NCI-H69 (cell line): Measurements from ENCODE around the gene GAGE1.
"Not testable (repeated sequence)": the region's sequence is repeated elsewhere in the genome, so short reads cannot be mapped to it uniquely, and the experiment has no call there.

Source experiments
- DNase-seq: peaks from one replicate; lab custom pipeline; 2025; lab: John Stamatoyannopoulos, UW

GAGE1 gene, protein sequence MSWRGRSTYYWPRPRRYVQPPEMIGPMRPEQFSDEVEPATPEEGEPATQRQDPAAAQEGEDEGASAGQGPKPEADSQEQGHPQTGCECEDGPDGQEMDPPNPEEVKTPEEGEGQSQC

DNA sequence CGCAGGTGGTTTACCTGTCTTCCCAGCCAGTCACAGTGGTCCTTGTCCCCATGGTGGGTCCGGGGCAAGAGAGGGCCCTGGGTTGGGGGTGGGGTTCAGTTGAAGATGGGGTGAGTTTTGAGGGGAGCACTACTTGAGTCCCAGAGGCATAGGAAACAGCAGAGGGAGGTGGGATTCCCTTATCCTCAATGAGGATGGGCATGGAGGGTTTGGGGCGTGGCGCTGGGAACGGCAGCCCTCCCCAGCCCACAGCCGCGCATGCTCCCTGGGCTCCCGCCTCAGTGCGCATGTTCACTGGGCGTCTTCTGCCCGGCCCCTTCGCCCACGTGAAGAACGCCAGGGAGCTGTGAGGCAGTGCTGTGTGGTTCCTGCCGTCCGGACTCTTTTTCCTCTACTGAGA, at the start of gene GAGE1:
TSS of gene GAGE1 (plus strand) at position 301 of the 400 bp plus-strand sequence. CDS start 1,155 bp downstream, outside the sequence.
- DNase-seq = not testable (repeated sequence)

DNA sequence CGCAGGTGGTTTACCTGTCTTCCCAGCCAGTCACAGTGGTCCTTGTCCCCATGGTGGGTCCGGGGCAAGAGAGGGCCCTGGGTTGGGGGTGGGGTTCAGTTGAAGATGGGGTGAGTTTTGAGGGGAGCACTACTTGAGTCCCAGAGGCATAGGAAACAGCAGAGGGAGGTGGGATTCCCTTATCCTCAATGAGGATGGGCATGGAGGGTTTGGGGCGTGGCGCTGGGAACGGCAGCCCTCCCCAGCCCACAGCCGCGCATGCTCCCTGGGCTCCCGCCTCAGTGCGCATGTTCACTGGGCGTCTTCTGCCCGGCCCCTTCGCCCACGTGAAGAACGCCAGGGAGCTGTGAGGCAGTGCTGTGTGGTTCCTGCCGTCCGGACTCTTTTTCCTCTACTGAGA, 47.8 kb upstream of the GAGE1 start, which contains the start of gene GAGE12E:
TSS of gene GAGE12E (plus strand) at position 301 of the 400 bp plus-strand sequence. CDS start 1,155 bp downstream, outside the sequence.
- not testable (repeated sequence) for DNase-seq

DNA sequence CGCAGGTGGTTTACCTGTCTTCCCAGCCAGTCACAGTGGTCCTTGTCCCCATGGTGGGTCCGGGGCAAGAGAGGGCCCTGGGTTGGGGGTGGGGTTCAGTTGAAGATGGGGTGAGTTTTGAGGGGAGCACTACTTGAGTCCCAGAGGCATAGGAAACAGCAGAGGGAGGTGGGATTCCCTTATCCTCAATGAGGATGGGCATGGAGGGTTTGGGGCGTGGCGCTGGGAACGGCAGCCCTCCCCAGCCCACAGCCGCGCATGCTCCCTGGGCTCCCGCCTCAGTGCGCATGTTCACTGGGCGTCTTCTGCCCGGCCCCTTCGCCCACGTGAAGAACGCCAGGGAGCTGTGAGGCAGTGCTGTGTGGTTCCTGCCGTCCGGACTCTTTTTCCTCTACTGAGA, 38.3 kb upstream of the GAGE1 start, which contains the start of gene GAGE12F:
TSS of gene GAGE12F (plus strand) at position 301 of the 400 bp plus-strand sequence. CDS start 1,155 bp downstream, outside the sequence.
- DNase-seq = not testable (repeated sequence)

DNA sequence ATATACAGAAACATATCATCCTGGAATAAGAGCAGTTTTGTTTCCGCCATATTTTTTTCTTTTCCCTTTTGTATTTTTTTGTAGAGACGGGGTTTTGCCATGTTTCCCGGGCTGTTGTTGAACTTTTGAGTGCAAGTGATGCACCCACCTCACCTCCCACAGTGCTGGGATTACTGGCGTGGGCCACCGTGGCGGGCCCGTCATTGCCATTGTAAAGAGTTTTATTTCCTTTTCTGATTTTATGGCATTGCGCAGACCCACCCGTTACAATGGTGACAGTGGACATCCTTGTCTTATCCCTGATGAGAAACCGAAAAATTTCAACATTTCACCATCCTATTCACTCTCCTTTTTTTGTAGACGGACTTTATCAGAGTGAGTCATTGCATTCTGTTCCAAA, 30.1 kb upstream of the GAGE1 start:
- not testable (repeated sequence) for DNase-seq

DNA sequence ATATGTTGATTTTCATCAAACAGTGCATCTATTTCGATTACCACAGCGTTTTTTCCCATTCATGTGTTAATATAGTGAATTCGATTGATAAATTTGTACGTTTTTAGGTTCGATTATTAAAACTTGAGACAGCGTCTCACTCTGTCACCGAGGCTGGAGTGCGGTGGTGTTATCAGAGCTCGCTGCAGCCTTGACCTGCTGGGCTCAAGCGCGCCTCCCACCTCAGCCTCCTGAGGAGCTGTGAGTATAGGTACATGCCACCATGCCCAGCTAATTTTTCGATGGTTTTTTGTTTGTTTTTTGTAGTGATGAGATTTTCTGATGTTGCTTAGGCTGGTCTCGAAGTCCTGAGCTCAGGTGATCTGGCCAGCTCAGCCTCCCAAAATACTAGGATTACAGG, 29.7 kb upstream of the GAGE1 start:
- DNase-seq = not testable (repeated sequence)

DNA sequence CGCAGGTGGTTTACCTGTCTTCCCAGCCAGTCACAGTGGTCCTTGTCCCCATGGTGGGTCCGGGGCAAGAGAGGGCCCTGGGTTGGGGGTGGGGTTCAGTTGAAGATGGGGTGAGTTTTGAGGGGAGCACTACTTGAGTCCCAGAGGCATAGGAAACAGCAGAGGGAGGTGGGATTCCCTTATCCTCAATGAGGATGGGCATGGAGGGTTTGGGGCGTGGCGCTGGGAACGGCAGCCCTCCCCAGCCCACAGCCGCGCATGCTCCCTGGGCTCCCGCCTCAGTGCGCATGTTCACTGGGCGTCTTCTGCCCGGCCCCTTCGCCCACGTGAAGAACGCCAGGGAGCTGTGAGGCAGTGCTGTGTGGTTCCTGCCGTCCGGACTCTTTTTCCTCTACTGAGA, 28.7 kb upstream of the GAGE1 start, which contains the start of gene GAGE12G:
TSS of gene GAGE12G (plus strand) at position 301 of the 400 bp plus-strand sequence. CDS start 1,155 bp downstream, outside the sequence.
- not testable (repeated sequence) for DNase-seq

DNA sequence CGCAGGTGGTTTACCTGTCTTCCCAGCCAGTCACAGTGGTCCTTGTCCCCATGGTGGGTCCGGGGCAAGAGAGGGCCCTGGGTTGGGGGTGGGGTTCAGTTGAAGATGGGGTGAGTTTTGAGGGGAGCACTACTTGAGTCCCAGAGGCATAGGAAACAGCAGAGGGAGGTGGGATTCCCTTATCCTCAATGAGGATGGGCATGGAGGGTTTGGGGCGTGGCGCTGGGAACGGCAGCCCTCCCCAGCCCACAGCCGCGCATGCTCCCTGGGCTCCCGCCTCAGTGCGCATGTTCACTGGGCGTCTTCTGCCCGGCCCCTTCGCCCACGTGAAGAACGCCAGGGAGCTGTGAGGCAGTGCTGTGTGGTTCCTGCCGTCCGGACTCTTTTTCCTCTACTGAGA, 19.2 kb upstream of the GAGE1 start, which contains the start of gene GAGE12H:
TSS of gene GAGE12H (plus strand) at position 301 of the 400 bp plus-strand sequence. CDS start 1,155 bp downstream, outside the sequence.
- not testable (repeated sequence) for DNase-seq

DNA sequence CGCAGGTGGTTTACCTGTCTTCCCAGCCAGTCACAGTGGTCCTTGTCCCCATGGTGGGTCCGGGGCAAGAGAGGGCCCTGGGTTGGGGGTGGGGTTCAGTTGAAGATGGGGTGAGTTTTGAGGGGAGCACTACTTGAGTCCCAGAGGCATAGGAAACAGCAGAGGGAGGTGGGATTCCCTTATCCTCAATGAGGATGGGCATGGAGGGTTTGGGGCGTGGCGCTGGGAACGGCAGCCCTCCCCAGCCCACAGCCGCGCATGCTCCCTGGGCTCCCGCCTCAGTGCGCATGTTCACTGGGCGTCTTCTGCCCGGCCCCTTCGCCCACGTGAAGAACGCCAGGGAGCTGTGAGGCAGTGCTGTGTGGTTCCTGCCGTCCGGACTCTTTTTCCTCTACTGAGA, 9.6 kb upstream of the GAGE1 start, which contains the start of gene GAGE2A:
TSS of gene GAGE2A (plus strand) at position 301 of the 400 bp plus-strand sequence. CDS start 1,155 bp downstream, outside the sequence.
- not testable (repeated sequence) for DNase-seq

DNA sequence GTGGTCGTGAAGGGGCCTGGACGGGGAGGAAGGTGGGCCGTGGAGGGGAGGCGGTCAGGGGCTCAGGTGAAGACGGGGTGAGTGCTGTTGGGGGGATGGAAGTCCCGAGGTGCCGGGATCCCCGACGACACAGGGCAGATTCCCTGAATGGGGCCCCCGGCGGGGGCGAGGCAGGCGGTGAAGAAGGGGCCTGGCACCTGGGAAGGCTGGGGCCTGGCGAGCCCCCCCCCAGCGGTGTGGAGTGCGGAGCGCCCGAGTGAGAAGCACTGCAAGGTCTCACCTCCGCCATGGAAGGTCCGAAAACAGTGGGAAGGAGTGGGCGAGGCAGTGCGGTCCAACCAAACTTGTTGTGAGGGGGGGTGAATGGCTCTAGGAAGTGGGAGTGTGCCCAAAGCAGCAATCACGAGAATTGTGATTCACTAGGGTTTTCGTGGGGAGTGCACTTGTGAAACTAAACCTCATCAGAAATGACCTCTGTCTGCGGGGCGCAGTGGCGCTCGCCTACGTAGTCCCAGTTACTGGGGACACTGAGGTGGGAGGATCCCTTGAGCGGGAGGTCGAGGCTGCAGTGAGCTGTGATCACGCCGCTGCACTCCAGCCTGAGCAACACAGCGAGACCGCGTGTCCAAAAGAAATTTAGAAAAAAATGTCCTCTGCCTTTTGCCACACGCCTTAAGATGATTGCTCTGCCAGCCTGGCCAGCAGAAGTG, 8.9 kb upstream of the GAGE1 start:
- not testable (repeated sequence) for DNase-seq

DNA sequence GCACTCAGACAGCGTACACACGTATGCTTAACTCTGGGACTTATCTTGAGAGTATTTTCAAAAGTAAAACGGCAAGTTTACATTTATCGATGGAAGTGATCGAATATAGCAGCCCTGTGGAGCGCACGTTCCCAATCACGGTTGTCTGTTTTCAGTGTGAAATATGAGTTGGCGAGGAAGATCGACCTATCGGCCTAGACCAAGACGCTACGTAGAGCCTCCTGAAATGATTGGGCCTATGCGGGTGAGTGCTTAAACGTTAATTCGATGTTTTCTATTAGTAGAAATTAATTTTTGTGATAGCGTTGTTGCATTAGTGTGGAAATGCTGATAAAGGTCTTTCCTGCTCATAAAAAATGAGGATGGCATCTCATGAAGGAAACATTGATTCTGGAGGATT, 8.3 kb upstream of the GAGE1 start:
- not testable (repeated sequence) for DNase-seq

DNA sequence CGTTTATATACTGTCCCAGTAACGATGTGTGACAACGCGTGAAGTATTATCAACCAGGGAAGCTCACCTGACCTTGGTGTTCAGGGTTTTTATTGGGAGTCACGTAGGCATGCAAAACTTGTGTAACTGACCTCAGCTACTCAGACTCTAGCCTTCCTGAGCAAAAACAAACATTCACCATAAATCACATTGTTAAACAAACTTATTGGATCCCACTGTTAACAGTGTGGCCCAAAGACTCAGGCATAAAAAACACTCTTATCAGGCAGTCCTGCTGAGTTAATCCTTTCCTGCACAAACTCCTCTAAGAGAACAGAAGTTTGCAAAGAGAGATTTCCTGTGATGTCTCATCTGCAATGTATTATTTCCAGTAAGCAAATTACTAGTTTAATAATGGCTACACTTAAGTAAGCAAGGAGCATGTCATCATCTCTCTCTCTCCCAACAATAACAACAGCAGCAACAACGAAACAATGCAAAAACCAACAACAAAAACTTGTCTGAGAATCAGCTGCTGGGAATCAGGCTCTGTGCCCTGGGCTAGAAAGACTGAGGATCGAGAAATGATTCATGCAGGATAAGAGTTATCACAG, 12.0 kb downstream of the GAGE1 start:
- no peak for DNase-seq

DNA sequence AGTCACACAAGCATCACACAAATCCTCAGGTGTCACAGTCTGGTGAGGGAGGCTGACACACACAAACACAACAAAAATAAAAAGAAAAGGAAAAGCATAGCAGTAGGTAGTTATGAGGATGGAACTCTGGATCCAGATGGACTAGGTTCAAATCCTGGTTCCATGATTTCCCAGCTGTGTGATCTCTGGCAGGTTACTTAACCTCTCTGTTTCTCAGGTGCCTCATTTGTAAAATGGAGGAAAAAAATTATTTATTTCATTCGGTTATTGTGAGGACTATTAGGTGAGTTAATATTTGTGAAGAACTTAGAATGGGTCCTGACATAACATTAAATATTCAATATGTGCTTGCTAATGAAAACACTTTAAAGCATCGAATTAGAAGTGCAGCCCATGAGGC, 19.8 kb downstream of the GAGE1 start:
- DNase-seq = no peak

DNA sequence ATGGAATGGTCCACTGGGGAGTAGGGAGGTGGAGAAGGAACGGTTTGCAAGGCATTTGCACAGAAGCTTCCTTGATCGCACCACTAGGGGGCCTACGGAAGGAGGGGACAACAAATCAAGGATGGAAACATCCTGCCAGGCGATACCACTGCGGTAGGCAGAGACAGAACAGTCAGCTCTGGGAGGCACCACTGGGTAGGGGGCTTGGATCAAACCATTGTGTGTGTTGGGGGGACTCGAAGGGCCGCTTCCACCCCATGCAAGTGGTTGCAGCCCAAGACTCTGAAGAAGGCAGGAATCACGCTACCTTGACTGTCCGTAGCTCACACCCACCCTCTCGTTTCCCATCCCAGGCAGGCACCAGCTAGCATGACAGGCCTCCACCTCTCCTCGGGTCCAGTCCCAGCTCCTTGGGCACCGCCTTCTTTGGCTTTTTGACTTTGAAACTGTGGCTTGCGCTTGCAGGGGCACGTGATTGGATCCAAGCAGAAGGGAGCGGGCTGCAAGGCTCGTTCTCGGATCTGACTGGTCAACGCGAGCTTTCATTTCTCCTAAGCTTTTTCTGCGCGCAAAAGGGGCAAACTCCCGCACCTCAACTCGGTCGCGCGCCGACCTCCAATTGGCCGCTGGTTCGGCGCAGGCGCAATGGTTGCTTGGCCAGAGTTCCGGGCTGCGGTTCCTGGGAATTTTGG, 28.4 kb downstream of the GAGE1 start:
- peak; percentile 1 for DNase-seq

DNA sequence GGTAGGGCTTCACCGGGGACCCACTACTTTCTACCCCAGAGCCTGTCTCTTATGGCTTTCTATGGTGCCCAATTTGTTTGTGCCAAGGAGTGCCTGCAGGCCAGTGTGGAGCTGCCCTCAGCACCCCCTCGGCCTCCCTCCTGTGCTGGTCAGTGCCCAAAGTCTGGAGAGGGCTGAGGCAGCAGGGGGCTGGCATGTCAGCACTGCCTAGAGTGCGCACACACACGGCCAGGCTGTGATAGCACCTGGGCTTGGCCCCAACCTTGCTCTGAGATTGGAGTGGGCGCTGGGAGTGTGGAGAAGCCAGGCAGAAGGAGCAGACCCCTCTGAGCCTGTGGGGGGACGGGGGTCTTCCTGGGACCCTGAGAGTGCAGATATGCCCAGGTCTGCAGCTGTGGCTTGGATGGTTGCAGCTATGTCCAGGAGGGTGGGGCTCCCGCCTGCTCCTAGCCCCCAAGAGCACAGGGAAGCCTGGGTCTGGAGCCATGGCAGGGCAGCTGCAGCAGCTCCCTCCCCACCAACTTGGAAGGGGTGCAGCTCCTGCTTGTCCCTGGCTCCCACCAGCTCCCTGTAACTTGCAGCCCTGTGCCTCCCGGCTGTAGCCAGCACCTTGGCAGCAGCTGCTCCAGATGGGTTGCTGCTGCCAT, 46.3 kb downstream of the GAGE1 start:
- no peak for DNase-seq

DNA sequence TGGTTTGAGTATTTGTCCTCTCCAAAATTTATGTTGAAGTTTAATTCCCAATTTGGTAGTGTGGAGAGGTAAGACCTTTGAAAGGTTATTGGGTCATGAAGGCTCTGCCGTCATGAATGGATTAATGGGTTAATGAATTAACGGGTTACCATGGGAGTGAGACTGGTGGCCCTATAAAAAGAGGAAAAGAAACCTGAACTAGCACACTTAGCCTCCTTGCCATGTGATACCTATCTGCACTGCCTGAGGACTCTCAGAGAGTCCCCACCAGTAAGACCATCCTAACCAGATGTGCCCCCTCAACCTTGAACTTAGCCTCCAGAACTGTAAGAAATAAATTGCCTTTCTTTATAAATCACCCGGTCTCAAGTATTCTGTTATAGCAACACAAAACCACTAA, 57.7 kb downstream of the GAGE1 start:
- no peak for DNase-seq
